Measurements from ENCODE around the gene TANGO2. TPM values are rescaled to one million over a fixed set of nuclear protein-coding genes. Genes with fewer than 3 reads are reported as not detected.

TANGO2 gene
- total RNA-seq, 1 experiment from 2014 or later, result 13.9 TPM

- Mint-ChIP-seq H3K9me3 (ENCODE audit: unreplicated experiment) (no peaks in the 10 kb centered on the region), H3K36me3 (ENCODE audit: insufficient read depth, unreplicated experiment) (no peaks in the 10 kb centered on the region), H3K4me1 (ENCODE audit: insufficient read depth, unreplicated experiment) (peaks cover 9% of the 10 kb centered on the region), H3K4me3 (ENCODE audit: unreplicated experiment) (no peak overlapping the region), H3K27me3 (ENCODE audit: insufficient read depth, unreplicated experiment) (no peaks in the 10 kb centered on the region), H3K27ac (ENCODE audit: low read depth, unreplicated experiment) (no peak overlapping the region)
- ChIA-PET POLR2A (interaction anchor here (0.7 kb wide), 1 partner anchor 40 kb away, joined by 3 read pairs; no protein-coding TSS in a partner anchor), CTCF (interaction anchor here (0.6 to 0.8 kb wide), 2 partner anchors 29 to 34 kb away, joined by 3 read pairs; no protein-coding TSS in a partner anchor)
- DNase-seq (ENCODE audit: unreplicated experiment), result no peak
- TF ChIP-seq, protein P1, sequence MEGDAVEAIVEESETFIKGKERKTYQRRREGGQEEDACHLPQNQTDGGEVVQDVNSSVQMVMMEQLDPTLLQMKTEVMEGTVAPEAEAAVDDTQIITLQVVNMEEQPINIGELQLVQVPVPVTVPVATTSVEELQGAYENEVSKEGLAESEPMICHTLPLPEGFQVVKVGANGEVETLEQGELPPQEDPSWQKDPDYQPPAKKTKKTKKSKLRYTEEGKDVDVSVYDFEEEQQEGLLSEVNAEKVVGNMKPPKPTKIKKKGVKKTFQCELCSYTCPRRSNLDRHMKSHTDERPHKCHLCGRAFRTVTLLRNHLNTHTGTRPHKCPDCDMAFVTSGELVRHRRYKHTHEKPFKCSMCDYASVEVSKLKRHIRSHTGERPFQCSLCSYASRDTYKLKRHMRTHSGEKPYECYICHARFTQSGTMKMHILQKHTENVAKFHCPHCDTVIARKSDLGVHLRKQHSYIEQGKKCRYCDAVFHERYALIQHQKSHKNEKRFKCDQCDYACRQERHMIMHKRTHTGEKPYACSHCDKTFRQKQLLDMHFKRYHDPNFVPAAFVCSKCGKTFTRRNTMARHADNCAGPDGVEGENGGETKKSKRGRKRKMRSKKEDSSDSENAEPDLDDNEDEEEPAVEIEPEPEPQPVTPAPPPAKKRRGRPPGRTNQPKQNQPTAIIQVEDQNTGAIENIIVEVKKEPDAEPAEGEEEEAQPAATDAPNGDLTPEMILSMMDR (IDR thresholded peaks at IDR 0.05; ENCODE audit: unreplicated experiment), result no peak
- intact Hi-C loops (cut with micrococcal nuclease), result no loop called here
- BruUV-seq (replicated peaks), result no TSS peak
Observed at GRCh38 chr22:20011993-20012740, 8.7 kb upstream of the TANGO2 start.

DNA sequence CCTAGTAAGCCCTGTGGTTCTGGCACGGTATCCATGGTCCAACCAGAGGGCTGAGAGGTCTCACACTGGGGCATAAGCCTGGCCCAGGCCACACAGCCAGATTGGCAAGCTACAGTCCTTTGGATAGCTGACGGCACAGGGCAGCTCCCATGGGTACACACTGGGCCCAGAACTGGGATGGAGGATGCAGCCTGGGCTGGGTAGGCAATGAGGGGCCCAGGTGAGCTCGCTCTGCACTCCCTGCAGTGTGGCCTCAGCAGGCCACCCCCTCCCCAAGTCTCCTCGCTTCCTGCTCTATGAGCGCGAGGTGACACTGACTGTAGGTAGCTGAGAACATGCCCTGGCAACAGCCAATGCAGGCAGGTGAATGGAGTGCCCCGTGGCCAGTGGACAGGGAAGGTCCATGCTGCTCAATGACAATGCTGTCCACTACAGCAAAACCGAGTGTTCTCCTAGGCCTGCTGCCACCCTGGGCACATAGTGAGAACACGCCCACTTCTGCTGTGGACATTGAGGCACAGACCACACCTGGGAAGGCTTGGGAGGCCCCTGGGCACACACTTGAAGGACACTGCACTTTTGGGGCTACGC lies 8.1 kb upstream of the TANGO2 start:
- BruUV-seq (replicated peaks), result no TSS peak
- H3K27me3 Mint-ChIP-seq (ENCODE audit: insufficient read depth, unreplicated experiment), result no peaks in the 10 kb centered on the region
- CTCF ChIA-PET, result interaction anchor here (0.6 to 0.8 kb wide), 2 partner anchors 34 to 59 kb away, joined by 3 read pairs; no protein-coding TSS in a partner anchor
- H3K4me1 Mint-ChIP-seq (ENCODE audit: insufficient read depth, unreplicated experiment), result peaks cover 9% of the 10 kb centered on the region
- no peak overlapping the region for H3K4me3 Mint-ChIP-seq (ENCODE audit: unreplicated experiment)
- H3K27ac Mint-ChIP-seq (ENCODE audit: low read depth, unreplicated experiment), result no peak overlapping the region
- intact Hi-C loops (cut with micrococcal nuclease), result no loop called here
- TF ChIP-seq, protein P1 (IDR thresholded peaks at IDR 0.05; ENCODE audit: unreplicated experiment), result no peak
- H3K9me3 Mint-ChIP-seq (ENCODE audit: unreplicated experiment), result no peaks in the 10 kb centered on the region
- no peak for DNase-seq (ENCODE audit: unreplicated experiment)
- POLR2A ChIA-PET, result interaction anchor here (0.7 kb wide), 1 partner anchor 41 kb away, joined by 3 read pairs; no protein-coding TSS in a partner anchor
- no peaks in the 10 kb centered on the region for H3K36me3 Mint-ChIP-seq (ENCODE audit: insufficient read depth, unreplicated experiment)

DNA sequence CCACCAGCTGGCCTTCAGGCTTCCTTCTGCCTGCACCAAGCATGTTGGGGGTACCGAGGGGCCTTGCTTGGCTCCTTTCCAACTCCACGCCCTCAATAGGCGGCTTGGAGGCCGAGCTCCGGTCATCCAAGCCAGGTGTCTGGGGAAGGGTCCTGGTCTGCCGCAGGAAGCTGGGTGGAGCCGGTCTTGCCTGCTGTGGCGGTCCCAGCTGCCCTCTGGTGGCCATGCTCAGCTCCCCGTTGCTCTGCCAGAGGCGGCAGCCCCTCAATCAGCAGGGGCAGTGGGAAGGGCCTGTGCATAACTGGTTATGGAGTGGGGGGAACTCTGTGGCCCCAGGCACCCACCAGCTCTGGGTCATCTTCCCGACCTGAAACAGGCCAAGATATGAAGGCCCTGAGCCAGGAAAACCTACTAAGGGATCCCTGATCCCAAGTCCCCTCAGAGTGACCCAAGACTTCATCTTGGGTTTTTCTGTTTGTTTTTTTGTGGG lies 7.5 kb upstream of the TANGO2 start:
- intact Hi-C loops (cut with micrococcal nuclease), result no loop called here
- no peak for DNase-seq (ENCODE audit: unreplicated experiment)
- TF ChIP-seq, protein P1 (IDR thresholded peaks at IDR 0.05; ENCODE audit: unreplicated experiment), result no peak
- no TSS peak for BruUV-seq (replicated peaks)
- POLR2A ChIA-PET, result interaction anchor here (0.5 kb wide), 1 partner anchor 99 kb away, joined by 3 read pairs; no protein-coding TSS in a partner anchor
- Mint-ChIP-seq H3K9me3 (ENCODE audit: unreplicated experiment) (no peaks in the 10 kb centered on the region), H3K4me3 (ENCODE audit: unreplicated experiment) (no peak overlapping the region), H3K36me3 (ENCODE audit: insufficient read depth, unreplicated experiment) (no peaks in the 10 kb centered on the region), H3K27me3 (ENCODE audit: insufficient read depth, unreplicated experiment) (no peaks in the 10 kb centered on the region), H3K4me1 (ENCODE audit: insufficient read depth, unreplicated experiment) (peaks cover 8% of the 10 kb centered on the region), H3K27ac (ENCODE audit: low read depth, unreplicated experiment) (no peak overlapping the region)
- CTCF ChIA-PET, result interaction anchor here (0.7 to 0.8 kb wide), 2 partner anchors 18 to 35 kb away, joined by 3 to 4 read pairs; no protein-coding TSS in a partner anchor

DNA sequence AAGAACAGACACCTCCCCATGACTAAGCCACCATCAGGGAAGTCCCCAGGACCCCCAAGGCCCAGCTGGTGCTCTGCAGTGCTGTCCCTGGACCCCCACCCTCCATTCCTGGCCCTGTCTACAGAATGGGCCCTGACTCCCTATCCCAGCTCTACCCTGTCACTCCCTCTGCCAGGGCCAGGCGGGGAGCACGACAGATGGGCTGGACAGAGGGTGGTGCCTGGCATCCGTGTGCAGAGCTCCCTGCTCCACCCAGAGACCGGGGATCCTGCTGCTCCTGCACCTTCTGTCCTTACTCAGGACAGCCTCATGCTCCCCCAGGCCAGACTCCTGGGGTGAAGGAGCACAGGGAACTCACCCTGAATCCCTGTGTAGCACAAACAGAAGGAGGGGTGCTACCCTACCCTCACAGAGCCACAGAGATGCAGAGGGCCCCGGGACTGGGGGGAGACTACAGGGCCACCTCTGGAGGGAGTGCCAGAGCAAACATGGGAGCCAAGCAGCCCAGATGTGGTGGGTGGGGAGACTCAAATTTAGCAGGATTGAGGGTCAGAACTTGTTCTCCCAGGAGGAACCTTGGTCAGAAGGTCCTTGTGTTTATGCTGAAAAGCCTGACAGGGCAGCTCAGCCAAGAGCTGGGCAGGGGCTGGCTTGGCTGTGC lies 6.3 kb upstream of the TANGO2 start:
- TF ChIP-seq, protein P1 (IDR thresholded peaks at IDR 0.05; ENCODE audit: unreplicated experiment), result no peak
- ChIA-PET CTCF (interaction anchor here (1.9 kb wide), 1 partner anchor 42 kb away, joined by 3 read pairs; no protein-coding TSS in a partner anchor), POLR2A (interaction anchor here (0.7 kb wide), 1 partner anchor 134 kb away, joined by 4 read pairs; no protein-coding TSS in a partner anchor)
- intact Hi-C loops (cut with micrococcal nuclease), result no loop called here
- H3K4me3 Mint-ChIP-seq (ENCODE audit: unreplicated experiment), result peak overlapping the region; percentile 35
- H3K9me3 Mint-ChIP-seq (ENCODE audit: unreplicated experiment), result no peaks in the 10 kb centered on the region
- no peaks in the 10 kb centered on the region for H3K36me3 Mint-ChIP-seq (ENCODE audit: insufficient read depth, unreplicated experiment)
- no peak for DNase-seq (ENCODE audit: unreplicated experiment)
- H3K27ac Mint-ChIP-seq (ENCODE audit: low read depth, unreplicated experiment), result peak overlapping the region; percentile 19
- H3K27me3 Mint-ChIP-seq (ENCODE audit: insufficient read depth, unreplicated experiment), result no peaks in the 10 kb centered on the region
- H3K4me1 Mint-ChIP-seq (ENCODE audit: insufficient read depth, unreplicated experiment), result peaks cover 5% of the 10 kb centered on the region
- no TSS peak for BruUV-seq (replicated peaks)
